Activated CD8-positive, alpha-beta memory T cell treated with anti-CD3 and anti-CD28 coated beads, Interleukin-2, amount 10 ng/mL, durations not matched to agents 7 days and 5 days (primary cell): Measurements from ENCODE around the gene STK10. TPM values are rescaled to one million over a fixed set of nuclear protein-coding genes. Genes with fewer than 3 reads are reported as not detected.

ENCODE experiments used
- ATAC-seq: fragments of 150-1000 bp; cut with Tn5 transposase; one replicate; pipeline ENCODE4 v1.10.0; 2021; ENCODE audit warnings: moderate library complexity
- CTCF ChIA-PET: fragments of 350-600 bp; sonication (Branson Sonifier 250); formaldehyde crosslinking; loops from one replicate; lab custom pipeline; 2021; ENCODE audit warnings: antibody characterized with exemption; lab: Charles Lee
- DNase-seq: peaks from one replicate; pipeline ENCODE4 v3.0.0-alpha.2; 2020
- H3K27ac Mint-ChIP-seq: one replicate; pipeline ENCODE4 v1.8.0; 2021; ENCODE audit warnings: mild to moderate bottlenecking, mixed read lengths
- H3K27me3 Mint-ChIP-seq: one replicate; pipeline ENCODE4 v1.8.0; 2021; ENCODE audit warnings: mixed read lengths
- H3K36me3 Mint-ChIP-seq: one replicate; pipeline ENCODE4 v1.8.0; 2021; ENCODE audit warnings: mild to moderate bottlenecking, mixed read lengths
- H3K4me1 Mint-ChIP-seq: one replicate; pipeline ENCODE4 v1.8.0; 2021; ENCODE audit warnings: mixed read lengths
- H3K4me3 Mint-ChIP-seq: one replicate; pipeline ENCODE4 v1.8.0; 2021; ENCODE audit warnings: mild to moderate bottlenecking, moderate library complexity, mixed read lengths
- H3K9me3 Mint-ChIP-seq: one replicate; pipeline ENCODE4 v1.8.0; 2022; ENCODE audit warnings: low read depth, mixed read lengths
- total RNA-seq, 2 experiments: library from RNA; stranded (reverse); gene quantifications; one replicate each; pipeline ENCODE4 v1.2.3, GENCODE V29; 2021

Gene STK10
- total RNA-seq, 2 experiments from 2014 or later, result 223 to 327 TPM

GRCh38 chr5:172170251-172170701 lies 17.7 kb downstream of the STK10 start:
- CTCF ChIA-PET, result interaction anchor here (0.6 to 11.1 kb wide), 3 partner anchors 17 to 92 kb away, joined by 3 to 184 read pairs (median 3); partner anchors contain the start of gene STK10
- Mint-ChIP-seq H3K27me3 (no peaks in the 10 kb centered on the region), H3K36me3 (peaks cover 53% of the 10 kb centered on the region), H3K9me3 (no peaks in the 10 kb centered on the region), H3K4me1 (peaks cover 76% of the 10 kb centered on the region), H3K4me3 (no peak overlapping the region), H3K27ac (peak overlapping the region; percentile 72)
- DNase-seq (no peak), ATAC-seq (no peak)

- CTCF ChIA-PET, result interaction anchor here (0.8 kb wide), 1 partner anchor 19 kb away, joined by 3 read pairs; the partner anchor contains the start of gene STK10
- DNase-seq, result no peak
- no peak overlapping the region for H3K4me3 Mint-ChIP-seq
- H3K36me3 Mint-ChIP-seq, result peaks cover 43% of the 10 kb centered on the region
- H3K4me1 Mint-ChIP-seq, result peaks cover 70% of the 10 kb centered on the region
- H3K27me3 Mint-ChIP-seq, result no peaks in the 10 kb centered on the region
- no peaks in the 10 kb centered on the region for H3K9me3 Mint-ChIP-seq
- peak overlapping the region; percentile 28 for H3K27ac Mint-ChIP-seq
- no peak for ATAC-seq
These were observed 18.8 kb downstream of the STK10 start for GRCh38 chr5:172169216-172169615.

GRCh38 chr5:172168311-172168710 lies 19.7 kb downstream of the STK10 start:
- CTCF ChIA-PET, result interaction anchor here (0.8 kb wide), 1 partner anchor 20 kb away, joined by 3 read pairs; the partner anchor contains the start of gene STK10
- Mint-ChIP-seq H3K4me1 (peaks cover 66% of the 10 kb centered on the region), H3K4me3 (no peak overlapping the region)

DNA sequence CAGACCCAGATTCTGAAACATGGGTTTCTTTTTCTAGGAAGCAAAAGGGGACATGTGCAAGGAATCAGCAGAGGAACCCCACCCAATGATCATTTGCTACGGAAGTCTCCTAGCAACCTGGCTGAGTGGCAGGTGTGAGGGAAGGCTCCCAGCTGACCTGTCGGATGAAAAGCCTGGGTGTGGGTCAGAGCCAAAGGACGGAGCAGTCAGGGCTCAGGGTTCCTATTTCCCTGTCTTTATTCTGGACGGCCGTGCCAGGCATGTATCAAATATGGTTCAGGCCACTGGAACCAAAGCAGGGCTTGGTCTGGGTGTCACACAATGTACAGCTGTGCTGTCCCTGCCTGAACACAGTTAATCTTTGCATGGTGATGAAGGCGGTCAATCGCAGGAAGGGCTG lies 20.1 kb downstream of the STK10 start:
- no peaks in the 10 kb centered on the region for H3K9me3 Mint-ChIP-seq
- H3K4me3 Mint-ChIP-seq, result no peak overlapping the region
- no peak for DNase-seq
- peaks cover 64% of the 10 kb centered on the region for H3K4me1 Mint-ChIP-seq
- CTCF ChIA-PET, result no interaction called here
- H3K36me3 Mint-ChIP-seq, result peaks cover 36% of the 10 kb centered on the region
- H3K27me3 Mint-ChIP-seq, result no peaks in the 10 kb centered on the region
- no peak for ATAC-seq
- peak overlapping the region; percentile 8 for H3K27ac Mint-ChIP-seq

More at GRCh38 chr5:172168311-172168710, 19.7 kb downstream of the STK10 start:
- Mint-ChIP-seq H3K27me3 (no peaks in the 10 kb centered on the region), H3K9me3 (no peaks in the 10 kb centered on the region), H3K36me3 (peaks cover 36% of the 10 kb centered on the region), H3K27ac (no peak overlapping the region)
- DNase-seq (no peak), ATAC-seq (no peak)

DNA sequence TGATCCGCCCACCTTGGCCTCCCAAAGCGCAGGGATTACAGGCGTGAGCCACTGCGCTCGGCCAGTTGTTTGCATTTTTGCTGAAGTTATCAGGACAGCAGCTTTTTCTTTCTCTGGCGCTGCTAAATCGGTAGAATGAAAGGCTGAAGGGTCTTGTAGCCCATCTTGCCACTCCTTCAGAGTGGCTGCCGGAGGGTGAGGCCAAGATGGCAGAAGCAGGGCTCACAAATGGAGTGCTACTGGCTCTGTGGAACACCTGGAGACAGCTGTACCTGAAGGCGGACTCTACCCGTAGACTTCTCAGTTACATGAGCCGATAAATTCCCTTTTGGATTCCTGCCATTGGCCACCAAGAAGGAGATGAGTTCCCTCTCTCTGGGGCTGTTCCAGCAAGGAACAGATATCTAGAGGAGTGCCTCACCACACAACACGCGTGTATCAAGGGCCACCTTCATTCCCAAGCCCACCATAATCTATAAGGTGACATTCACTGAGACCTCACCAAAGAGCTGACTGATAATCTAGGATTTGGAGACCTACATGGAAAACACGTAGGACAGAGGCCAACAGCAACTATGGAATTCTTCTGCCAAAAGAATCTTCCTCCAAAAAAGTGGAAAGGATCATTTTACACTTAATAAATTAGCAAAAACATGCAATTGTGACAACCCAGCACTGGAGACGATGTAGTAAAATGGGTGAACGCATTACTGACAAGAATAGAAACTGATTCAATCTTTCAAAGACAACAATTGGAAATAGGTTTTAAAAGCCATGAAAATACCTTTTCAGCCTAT lies 21.8 kb downstream of the STK10 start:
- Mint-ChIP-seq H3K27me3 (no peaks in the 10 kb centered on the region), H3K27ac (no peak overlapping the region), H3K4me1 (peaks cover 61% of the 10 kb centered on the region), H3K36me3 (peaks cover 36% of the 10 kb centered on the region), H3K9me3 (no peaks in the 10 kb centered on the region), H3K4me3 (no peak overlapping the region)
- CTCF ChIA-PET, result interaction anchor here (0.7 kb wide), 2 partner anchors 13 to 127 kb away, joined by 3 read pairs; no protein-coding TSS in a partner anchor
- no peak for DNase-seq
- ATAC-seq, result no peak

GRCh38 chr5:172165465-172165864 lies 22.6 kb downstream of the STK10 start:
- H3K27ac Mint-ChIP-seq, result no peak overlapping the region
- no peaks in the 10 kb centered on the region for H3K27me3 Mint-ChIP-seq
- DNase-seq (no peak), ATAC-seq (no peak)
- no peaks in the 10 kb centered on the region for H3K9me3 Mint-ChIP-seq
- peaks cover 58% of the 10 kb centered on the region for H3K4me1 Mint-ChIP-seq
- peaks cover 33% of the 10 kb centered on the region for H3K36me3 Mint-ChIP-seq
- H3K4me3 Mint-ChIP-seq, result no peak overlapping the region
- CTCF ChIA-PET, result interaction anchor here (0.7 kb wide), 1 partner anchor 13 kb away, joined by 3 read pairs; no protein-coding TSS in a partner anchor

- no peak for ATAC-seq
- DNase-seq, result no peak
- no peaks in the 10 kb centered on the region for H3K9me3 Mint-ChIP-seq
- no peak overlapping the region for H3K27ac Mint-ChIP-seq
- no peaks in the 10 kb centered on the region for H3K27me3 Mint-ChIP-seq
- peaks cover 28% of the 10 kb centered on the region for H3K36me3 Mint-ChIP-seq
- CTCF ChIA-PET, result no interaction called here
- no peak overlapping the region for H3K4me3 Mint-ChIP-seq
- H3K4me1 Mint-ChIP-seq, result peaks cover 55% of the 10 kb centered on the region
These were observed 23.2 kb downstream of the STK10 start for GRCh38 chr5:172164769-172165212.

GRCh38 chr5:172163346-172163745 lies 24.7 kb downstream of the STK10 start:
- no peaks in the 10 kb centered on the region for H3K27me3 Mint-ChIP-seq
- H3K4me1 Mint-ChIP-seq, result peaks cover 52% of the 10 kb centered on the region
- DNase-seq (no peak), ATAC-seq (no peak)
- CTCF ChIA-PET, result interaction anchor here (1.0 to 1.2 kb wide), 2 partner anchors 10 to 25 kb away, joined by 3 to 4 read pairs; partner anchors contain the start of gene STK10
- H3K27ac Mint-ChIP-seq, result no peak overlapping the region
- no peaks in the 10 kb centered on the region for H3K9me3 Mint-ChIP-seq
- H3K36me3 Mint-ChIP-seq, result peaks cover 26% of the 10 kb centered on the region
- H3K4me3 Mint-ChIP-seq, result no peak overlapping the region

DNA sequence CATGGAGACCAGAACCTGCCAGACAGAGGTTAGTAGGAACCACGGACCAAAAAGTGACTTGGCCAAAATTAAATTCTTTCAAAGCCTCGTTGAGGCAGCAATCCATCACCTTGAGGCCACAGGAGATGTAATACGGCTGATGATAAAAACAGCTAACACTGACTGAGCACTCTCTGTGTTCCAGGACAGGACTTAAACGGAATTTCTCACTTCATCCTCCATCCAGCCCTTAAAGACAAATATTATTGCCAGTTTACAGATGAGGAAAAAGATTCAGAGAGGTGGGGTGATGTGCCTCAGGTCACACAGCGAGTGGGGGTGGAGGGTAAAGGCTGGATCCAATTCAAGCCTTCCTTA lies 25.1 kb downstream of the STK10 start:
- no peak for DNase-seq
- no peak overlapping the region for H3K27ac Mint-ChIP-seq
- H3K4me1 Mint-ChIP-seq, result peaks cover 51% of the 10 kb centered on the region
- no peaks in the 10 kb centered on the region for H3K27me3 Mint-ChIP-seq
- H3K4me3 Mint-ChIP-seq, result no peak overlapping the region
- no peaks in the 10 kb centered on the region for H3K9me3 Mint-ChIP-seq
- CTCF ChIA-PET, result interaction anchor here (1.0 to 1.5 kb wide), 3 partner anchors 10 to 26 kb away, joined by 3 to 4 read pairs (median 3); partner anchors contain the start of gene STK10
- ATAC-seq, result no peak
- peaks cover 29% of the 10 kb centered on the region for H3K36me3 Mint-ChIP-seq

GRCh38 chr5:172162323-172162986 lies 25.6 kb downstream of the STK10 start:
- ATAC-seq, result no peak
- Mint-ChIP-seq H3K9me3 (no peaks in the 10 kb centered on the region), H3K4me1 (peaks cover 48% of the 10 kb centered on the region), H3K27me3 (no peaks in the 10 kb centered on the region), H3K36me3 (peaks cover 31% of the 10 kb centered on the region), H3K27ac (peak overlapping the region; percentile 41), H3K4me3 (no peak overlapping the region)
- CTCF ChIA-PET, result interaction anchor here (1.2 to 1.5 kb wide), 3 partner anchors 10 to 12 kb away, joined by 3 to 6 read pairs (median 4); no protein-coding TSS in a partner anchor
- DNase-seq, result no peak

DNA sequence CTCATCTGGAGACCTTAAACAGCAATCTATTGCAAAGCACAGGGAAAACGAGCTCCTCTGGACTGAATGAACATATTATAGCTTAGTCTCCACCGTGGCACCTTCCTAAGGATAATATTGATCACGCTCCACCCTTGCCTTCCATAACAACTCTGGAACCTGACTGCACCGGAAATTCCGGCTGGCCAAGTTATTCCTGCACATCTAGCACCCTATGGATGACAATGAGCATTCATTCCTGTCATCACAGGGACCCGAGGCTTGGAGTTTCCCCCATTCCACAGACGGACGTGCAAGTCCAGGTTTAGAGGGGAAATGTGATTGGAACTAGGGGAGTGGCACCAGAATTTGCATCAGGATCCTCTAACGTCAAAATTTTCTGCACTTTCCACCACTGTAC lies 27.5 kb downstream of the STK10 start:
- ATAC-seq (no peak), DNase-seq (no peak)
- Mint-ChIP-seq H3K36me3 (peaks cover 36% of the 10 kb centered on the region), H3K4me3 (no peak overlapping the region), H3K4me1 (peaks cover 44% of the 10 kb centered on the region), H3K9me3 (no peaks in the 10 kb centered on the region), H3K27me3 (no peaks in the 10 kb centered on the region), H3K27ac (no peak overlapping the region)
- CTCF ChIA-PET, result no interaction called here

GRCh38 chr5:172159016-172159415 lies 29.0 kb downstream of the STK10 start:
- ATAC-seq (no peak), DNase-seq (no peak)
- CTCF ChIA-PET, result interaction anchor here (0.7 to 0.9 kb wide), 2 partner anchors 17 to 31 kb away, joined by 3 read pairs; no protein-coding TSS in a partner anchor
- peaks cover 52% of the 10 kb centered on the region for H3K4me1 Mint-ChIP-seq
- peaks cover 47% of the 10 kb centered on the region for H3K36me3 Mint-ChIP-seq
- no peaks in the 10 kb centered on the region for H3K9me3 Mint-ChIP-seq
- H3K27ac Mint-ChIP-seq, result peak overlapping the region; percentile 74
- H3K27me3 Mint-ChIP-seq, result no peaks in the 10 kb centered on the region
- no peak overlapping the region for H3K4me3 Mint-ChIP-seq

GRCh38 chr5:172156541-172156994 lies 31.5 kb downstream of the STK10 start:
- no peak for DNase-seq
- Mint-ChIP-seq H3K27me3 (no peaks in the 10 kb centered on the region), H3K4me1 (peaks cover 63% of the 10 kb centered on the region), H3K27ac (peak overlapping the region; percentile 14), H3K4me3 (no peak overlapping the region), H3K9me3 (no peaks in the 10 kb centered on the region), H3K36me3 (peaks cover 65% of the 10 kb centered on the region)
- no peak for ATAC-seq
- CTCF ChIA-PET, result interaction anchor here (1.2 to 1.6 kb wide), 2 partner anchors 17 to 127 kb away, joined by 3 to 6 read pairs; partner anchors contain the start of gene UBTD2
